SIG-M5 (cell line): ENCODE measurements around the gene CAPZA2.
"Not testable (repeated sequence)": the region's sequence is repeated elsewhere in the genome, so short reads cannot be mapped to it uniquely, and the experiment has no call there.

ENCODE experiments used
- DNase-seq: peaks from one replicate; lab custom pipeline; 2025; lab: John Stamatoyannopoulos, UW

The CAPZA2 gene

GRCh38 chr7:116920359-116920758, 58.0 kb downstream of the CAPZA2 start:
- DNase-seq = no peak

DNA sequence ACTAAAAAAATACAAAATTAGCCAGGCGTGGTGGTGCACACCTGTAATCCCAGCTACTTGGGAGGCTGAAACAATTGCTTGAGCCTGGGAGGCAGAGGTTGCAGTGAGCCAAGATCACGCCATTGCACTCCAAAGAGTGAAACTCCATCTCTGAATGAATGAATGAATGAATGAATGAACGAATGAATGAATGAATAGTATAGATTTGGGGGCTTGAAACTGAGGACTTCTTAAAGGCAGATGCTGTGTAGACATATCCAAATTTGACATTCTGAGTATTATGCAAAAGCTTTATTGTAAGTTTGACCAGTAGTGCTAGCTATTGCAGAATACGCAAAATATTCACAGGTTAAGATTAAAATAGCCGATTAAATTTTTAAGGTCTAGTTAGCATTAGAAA, 60.2 kb downstream of the CAPZA2 start:
- no peak for DNase-seq

- no peak for DNase-seq
These were observed 62.4 kb downstream of the CAPZA2 start for GRCh38 chr7:116924741-116925140.

DNA sequence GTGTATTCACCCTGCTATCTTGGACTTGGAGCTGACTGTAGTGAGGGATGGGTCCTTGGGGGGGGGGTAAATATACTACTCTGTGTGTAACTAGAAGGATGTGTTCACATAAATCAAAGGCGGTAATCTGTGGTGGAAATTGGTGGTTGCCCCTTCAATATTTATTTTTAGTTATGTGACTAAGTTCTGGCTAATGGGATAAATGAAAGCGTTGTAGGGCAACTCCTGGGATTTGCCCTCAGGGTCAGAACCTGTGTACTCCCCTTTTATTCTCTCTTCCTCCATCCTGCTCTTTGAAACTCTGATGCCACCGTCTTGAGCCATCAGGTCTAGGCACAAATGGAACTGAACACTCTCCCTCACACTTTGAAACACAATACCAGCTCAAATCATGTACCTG, 66.6 kb downstream of the CAPZA2 start:
- DNase-seq = no peak

DNA sequence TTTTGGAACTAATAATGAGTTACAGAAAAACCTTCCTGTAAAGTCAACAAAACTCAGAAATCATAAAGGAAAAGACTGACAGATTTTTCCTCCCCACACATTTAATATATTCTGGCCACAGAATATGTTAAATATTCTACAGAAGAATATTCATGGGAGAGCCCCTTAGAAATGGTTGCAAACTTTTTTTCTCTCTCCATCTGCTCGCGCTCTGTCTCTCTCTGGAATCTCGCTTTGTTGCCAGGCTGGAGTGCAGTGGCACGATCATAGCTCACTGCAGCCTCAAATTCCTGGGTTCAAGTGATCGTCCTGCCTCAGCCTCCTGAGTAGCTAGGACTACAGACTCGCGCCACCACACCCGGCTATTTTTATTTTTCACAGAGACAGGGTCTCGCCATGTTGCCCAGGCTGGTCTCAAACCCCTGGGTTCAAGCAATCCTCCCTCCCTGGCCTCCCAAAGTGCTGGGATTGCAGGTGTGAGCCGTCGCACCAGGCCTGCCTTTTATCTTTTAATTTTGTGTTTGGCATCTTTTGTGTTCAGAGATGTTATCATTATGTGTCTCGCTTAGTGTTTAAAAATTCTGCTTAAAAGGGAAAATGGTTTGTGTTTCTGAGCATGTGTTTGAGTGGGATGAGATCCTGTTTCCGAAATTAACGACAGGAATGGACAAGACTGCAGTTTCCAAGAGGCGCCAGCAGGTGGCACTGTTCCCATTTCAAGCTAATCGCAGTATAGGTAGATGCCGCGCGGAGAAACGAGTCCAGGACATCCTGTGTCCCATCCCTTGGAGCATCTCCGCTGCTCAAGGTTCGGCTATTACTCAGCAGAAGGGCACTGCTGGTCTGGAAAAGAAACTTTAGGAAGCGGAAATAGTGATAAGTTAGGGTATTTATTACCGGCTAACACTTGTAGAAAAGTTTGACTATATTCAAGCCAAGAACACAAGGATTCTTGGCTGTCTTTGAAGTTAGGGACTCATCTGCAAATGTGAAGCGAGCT, 67.8 kb downstream of the CAPZA2 start:
- DNase-seq = no peak

GRCh38 chr7:116932566-116932965, 70.2 kb downstream of the CAPZA2 start:
- no peak for DNase-seq

GRCh38 chr7:116933465-116933864, 71.1 kb downstream of the CAPZA2 start:
- DNase-seq = no peak

GRCh38 chr7:116934580-116934979, 72.2 kb downstream of the CAPZA2 start:
- DNase-seq = no peak

GRCh38 chr7:116936844-116937243, 74.5 kb downstream of the CAPZA2 start:
- DNase-seq = not testable (repeated sequence)

DNA sequence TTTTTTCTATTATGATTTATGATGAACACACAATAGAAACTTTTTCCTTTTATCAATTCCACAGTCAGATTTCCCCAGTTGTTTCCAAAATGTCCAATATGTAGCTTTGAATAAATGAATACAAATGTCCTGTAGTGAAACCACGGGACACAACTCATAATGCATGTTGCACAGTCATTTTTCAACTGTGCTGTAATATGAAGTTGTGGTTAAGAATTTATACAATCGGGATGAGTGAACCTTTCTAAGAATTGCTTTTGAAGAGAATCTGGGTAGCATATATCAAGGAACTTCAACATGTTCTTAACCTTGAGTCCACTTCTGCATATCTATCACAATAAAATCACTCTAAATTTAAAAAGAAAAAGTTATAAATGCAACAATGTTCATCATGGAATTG, 76.3 kb downstream of the CAPZA2 start:
- no peak for DNase-seq

DNA sequence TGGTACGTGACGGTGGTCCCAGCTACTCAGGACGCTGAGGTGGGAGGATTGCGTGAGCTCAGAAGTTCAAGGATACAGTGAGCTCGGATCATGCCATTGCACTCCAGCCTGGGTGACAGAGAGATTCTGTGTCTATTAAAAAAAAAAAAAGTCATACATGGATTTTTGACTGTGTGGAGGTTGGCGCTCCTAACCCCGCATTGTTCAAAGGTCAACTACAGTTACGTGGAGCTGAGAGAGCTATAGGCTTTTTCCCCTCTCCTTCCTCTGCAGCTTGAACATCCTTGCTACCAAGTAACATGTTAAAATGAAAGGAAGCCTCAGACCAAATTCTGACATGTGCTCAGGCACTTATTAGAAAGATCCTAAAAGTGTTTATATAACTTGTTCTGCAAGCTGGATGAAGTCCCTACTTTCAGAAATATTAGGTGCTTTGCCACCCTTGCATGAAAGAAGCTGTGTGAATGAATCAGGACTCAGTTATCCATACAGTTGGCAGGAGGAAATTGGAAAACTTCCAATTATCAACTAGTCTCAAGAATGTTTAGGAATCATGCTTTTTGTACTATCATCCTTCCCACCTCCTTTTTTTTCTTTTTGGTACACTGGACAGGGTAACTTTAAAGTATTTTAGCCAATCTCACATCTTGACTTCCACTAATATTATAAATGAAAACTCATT, 78.4 kb downstream of the CAPZA2 start:
- no peak for DNase-seq

GRCh38 chr7:116942504-116942903, 80.1 kb downstream of the CAPZA2 start:
- no peak for DNase-seq

GRCh38 chr7:116948934-116949333, 86.5 kb downstream of the CAPZA2 start:
- no peak for DNase-seq

- DNase-seq = no peak
These were observed 87.8 kb downstream of the CAPZA2 start for GRCh38 chr7:116949941-116950801.

- no peak for DNase-seq
These were observed 88.5 kb downstream of the CAPZA2 start for GRCh38 chr7:116950889-116951351.

DNA sequence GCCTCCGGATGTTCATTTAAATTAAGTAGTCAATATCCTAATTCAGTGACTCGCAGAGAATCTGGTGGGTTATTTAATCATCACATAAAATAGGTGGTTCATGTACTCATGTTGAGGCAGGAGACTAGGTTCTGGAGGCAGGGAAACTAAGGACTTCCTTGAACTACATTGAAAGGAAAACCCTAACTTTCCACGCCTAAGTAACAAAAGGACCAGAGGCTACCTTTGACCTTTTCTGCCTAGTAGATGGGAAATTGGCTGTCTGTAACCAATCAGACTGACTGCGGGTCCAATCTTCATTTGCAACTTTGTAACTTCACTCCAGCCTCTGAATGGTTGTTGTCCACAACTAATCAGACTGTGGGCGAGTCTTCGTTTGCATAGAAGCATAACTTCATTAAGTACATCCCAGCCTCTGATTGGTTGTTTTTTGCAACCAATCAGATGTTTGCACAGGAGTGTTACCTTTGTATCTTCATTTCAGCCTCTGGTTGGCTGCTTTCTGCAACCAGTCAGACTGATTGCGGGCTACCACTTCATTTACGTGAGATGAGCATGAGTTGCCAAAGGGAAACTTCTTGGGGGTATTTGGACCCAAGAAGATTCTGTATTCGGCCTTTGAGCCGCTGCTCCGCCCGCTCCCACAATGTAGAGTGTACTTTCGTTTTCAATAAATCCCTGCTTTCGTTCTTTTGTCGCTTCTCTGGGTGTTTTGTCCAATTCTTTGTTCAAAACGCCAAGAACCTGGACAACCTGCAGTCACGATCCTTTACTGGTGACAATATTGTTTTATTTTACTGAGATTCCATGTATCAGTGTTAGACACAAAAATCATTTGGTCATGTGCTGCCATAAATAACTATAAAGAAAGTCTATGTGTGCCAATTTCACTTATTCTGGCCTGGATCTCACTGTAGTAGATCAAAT, 89.2 kb downstream of the CAPZA2 start:
- no peak for DNase-seq

DNA sequence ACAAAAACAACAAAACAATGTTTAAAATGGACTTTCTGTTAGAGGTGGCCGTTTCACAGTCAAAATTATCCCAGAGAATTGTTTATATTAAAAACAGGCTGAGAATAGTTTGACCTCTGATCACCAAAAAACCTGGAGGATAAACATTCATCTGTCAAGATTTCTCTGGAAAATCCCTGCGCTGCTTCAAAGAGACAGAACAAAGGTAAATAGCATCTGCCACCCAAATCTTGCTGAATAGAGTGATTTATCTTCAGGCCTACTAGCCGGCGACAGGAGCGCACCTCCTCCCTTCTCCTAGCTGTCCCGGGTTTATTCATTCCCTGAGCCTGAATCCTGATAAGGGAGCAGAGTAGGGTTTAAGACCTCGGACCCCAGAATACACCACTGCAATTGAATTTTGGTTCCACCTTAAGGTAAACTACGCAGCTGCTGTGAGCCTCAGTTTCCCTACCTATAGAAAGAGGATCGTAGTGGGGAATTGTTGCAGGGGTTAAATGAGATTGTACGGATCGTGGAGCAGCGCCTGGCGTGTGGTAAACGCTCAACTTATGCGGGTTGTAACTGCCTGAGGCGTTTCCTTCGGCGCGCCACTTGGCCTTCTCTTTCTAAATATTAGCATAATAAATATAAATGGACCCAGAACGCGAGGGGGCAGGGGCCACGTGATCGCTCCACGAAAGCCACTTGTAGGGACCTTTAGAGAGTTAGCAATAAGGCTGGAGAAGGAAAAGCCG, 90.4 kb downstream of the CAPZA2 start:
- DNase-seq = no peak

DNA sequence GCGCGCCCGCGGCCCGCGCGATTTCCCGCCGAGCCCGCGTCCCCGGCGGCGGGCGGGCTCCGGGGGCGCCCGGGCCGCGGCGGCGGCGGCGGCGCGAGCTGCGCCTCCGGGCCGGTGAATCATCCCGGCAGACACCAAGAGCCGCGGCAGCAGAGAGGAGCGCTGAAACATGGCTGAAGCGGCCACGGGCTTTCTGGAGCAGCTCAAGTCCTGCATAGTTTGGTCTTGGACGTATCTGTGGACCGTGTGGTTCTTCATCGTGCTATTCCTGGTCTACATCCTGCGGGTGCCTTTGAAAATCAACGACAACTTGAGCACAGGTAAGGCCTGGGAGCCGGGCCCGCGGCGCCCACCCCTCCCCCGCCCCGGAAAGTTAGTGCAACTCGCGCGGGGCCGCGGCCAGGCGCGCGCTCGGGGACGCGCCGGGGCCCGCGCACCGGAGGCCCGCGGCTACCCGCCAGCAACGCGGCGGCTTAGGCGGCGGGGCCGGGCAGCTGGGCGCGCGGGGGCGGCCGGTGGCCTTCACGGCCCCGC, 91.1 kb downstream of the CAPZA2 start, which contains the start of gene ST7:
ST7 (plus strand) TSS at position 130 of the 534 bp plus-strand sequence; CDS start at position 170, 40 bp downstream.
- no peak for DNase-seq

DNA sequence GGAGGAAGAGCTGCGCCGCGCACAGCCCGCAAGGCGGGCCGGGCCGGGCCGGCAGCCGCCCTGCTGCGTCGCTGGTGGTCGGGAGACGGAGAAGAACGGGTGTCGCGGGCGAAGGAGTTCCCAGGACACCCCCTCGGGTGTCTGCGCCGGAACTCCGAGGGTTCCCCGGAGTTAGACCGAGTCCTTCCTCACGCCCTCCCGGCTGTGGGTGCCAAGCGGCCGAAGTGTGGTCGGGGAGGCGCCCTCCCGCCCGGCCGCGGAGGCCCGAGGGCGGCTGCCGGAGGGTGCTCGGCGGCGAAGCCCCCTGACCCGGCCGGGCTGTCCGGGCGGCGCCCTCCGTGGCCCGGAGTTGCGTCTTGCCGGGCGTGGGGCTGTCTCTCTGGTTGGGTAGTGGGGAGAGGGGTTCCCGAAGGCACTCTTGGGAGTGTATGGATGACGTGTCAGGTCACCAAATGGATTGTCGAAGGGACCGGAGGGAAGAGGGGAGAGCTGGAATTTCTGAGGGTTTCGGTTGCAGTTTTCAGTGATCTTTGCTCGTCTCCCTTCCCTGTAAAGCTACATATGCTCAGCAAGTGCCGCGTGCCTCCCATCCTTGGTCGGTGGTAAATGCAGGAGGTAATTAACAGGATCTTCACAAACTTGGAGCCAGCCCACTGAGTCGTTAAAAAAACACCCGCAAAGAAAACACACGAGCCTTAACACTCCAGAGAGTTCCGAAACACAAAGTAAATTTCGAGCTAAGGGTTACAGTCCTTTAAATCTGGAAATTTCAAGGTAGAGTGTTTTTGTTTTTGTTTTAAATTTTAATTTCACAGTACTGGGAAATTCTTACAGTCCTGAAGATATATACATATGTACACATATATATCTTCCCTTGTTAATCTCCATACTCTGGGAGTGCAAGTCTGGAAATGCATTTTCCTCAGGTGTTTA, 91.8 kb downstream of the CAPZA2 start:
- no peak for DNase-seq
